Heart left ventricle (tissue), 13 donors: Measurements from ENCODE around the gene PFKFB2.

ENCODE experiments used
- POLR2A ChIP-seq, 2 donors: fragments of 450-650 bp; IDR thresholded peaks; one replicate each; pipeline ENCODE4 v1.6.1; 2017; ENCODE audit warnings: antibody characterized with exemption in 2 of 2, mild to moderate bottlenecking in 2 of 2, moderate library complexity in 2 of 2
- TF ChIP-seq, protein P1 (sequence below), 12 donors: fragments of 200-600 bp; sonication (generic) in 4 of 12; IDR thresholded peaks; one replicate each; pipeline versions ENCODE4 v1.5.0 to v1.8.0; 2018 to 2022; ENCODE audit warnings: antibody characterized with exemption in 12 of 12, mild to moderate bottlenecking in 5 of 12
- donor health status: ischemic (EF 13 %, LVEDD 7.1; RV severe dilation, severe dysfunction).
- donor health status: DM: no; HTN: yes; CAD: no.
- donor health status: DM: no; HTN: no; CAD: no.
- donor health status: ischemic (EF 25% LVEDD 6.9; RV normal size, moderate dysfunction).
- donor health status: ischemic (EF 25% LVEDD 5.7; RV mildly dilated, moderate dysfunction).
- donor health status: ischemic (EF 35%, LVEDD 5.7; RV mildly dilated, moderate dysfunction).
- donor health status: nonischemic (EF 11% LVEDD 7.7; RV severe dilation, severe dysfunction).
- donor health status: DM: yes; HTN: yes; CAD: no.
- donor health status: PGD.
- donor health status: ischemic (EF 29% LVEDD 5.4; RV normal size, mild dysfunction).
- donor health status: nonischemic (EF 23%, LVEDD 6.1; RV moderate dilation, normal function).

DNA sequence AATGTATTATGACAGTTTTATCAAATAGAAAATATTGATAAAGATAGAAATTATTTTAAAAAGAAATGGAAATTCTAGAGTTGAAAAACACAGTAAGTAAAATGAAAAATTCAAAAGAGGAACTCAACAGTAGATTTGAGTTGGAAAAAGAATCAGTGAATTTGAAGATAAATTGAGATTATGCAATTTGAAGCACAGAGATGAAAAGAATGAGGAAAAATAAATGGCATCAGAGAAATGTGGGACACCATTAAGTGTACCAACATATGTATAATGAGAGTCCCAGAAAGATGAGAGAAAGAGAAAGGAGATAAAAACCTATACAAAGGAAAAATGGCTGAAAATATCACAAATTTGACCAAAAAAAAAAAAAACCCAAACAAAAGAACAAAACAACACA is 76.0 kb downstream of the PFKFB2 start:
- no peak for TF ChIP-seq POLR2A (IDR thresholded peaks at IDR 0.05)
- TF ChIP-seq, protein P1, sequence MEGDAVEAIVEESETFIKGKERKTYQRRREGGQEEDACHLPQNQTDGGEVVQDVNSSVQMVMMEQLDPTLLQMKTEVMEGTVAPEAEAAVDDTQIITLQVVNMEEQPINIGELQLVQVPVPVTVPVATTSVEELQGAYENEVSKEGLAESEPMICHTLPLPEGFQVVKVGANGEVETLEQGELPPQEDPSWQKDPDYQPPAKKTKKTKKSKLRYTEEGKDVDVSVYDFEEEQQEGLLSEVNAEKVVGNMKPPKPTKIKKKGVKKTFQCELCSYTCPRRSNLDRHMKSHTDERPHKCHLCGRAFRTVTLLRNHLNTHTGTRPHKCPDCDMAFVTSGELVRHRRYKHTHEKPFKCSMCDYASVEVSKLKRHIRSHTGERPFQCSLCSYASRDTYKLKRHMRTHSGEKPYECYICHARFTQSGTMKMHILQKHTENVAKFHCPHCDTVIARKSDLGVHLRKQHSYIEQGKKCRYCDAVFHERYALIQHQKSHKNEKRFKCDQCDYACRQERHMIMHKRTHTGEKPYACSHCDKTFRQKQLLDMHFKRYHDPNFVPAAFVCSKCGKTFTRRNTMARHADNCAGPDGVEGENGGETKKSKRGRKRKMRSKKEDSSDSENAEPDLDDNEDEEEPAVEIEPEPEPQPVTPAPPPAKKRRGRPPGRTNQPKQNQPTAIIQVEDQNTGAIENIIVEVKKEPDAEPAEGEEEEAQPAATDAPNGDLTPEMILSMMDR (IDR thresholded peaks at IDR 0.05) = no peak
